Measurements from ENCODE around the gene ITPK1. TPM values are rescaled to one million over a fixed set of nuclear protein-coding genes. Genes with fewer than 3 reads are reported as not detected.

The ITPK1 gene
- total and polyA plus RNA-seq, 2 experiments from 2014 or later = 35.9 to 101 TPM

DNA sequence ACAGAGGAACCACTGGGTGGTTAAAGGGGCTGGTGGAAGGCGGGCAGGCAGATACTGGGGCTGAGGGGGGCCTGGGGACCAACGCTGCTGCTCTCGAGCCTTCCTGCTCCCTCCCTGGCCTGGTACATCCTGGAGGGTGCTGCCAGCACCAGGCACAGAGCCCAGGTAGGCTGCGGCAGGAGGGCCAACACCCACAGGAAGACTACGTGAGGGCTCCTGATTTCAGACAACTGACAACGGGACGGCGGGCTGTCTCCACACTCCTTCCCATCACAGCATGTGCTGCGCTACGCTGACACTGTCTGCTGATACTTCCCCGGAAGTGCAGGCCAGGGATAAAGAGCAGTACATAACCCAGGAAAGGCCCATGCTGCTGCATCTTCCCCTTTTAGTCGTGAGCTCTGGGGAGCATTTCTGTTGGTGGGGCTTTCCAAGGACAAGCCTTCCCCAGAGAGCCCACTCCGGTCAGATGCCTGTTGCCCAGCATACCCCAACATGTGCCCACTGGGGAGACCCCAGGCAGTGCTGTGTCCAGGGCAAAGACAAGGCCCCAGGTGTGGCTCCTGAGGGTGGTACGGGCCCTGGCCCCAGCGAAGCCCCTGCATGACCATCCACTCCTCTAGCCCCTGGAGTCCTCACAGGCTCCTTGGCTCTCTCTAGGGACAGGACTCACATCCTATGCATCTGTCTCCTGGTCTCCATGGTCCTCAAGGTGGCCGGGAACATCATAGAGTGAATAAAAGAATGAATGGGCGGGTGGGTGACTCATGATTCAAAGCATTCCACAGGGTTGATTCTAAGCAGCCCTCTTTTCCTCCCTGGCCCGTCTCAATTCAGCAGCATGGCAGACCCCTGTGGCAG, 154.8 kb downstream of the ITPK1 start:
- Mint-ChIP-seq H3K4me3 (no peak overlapping the region), H3K9me3 (0 out of 3 replicates have a peak, but pooled peaks cover 5% of the 10 kb centered on the region), H3K27me3 (ENCODE audit: insufficient read depth, low read depth, poor library complexity) (peaks cover 13% of the 10 kb centered on the region), H3K36me3 (ENCODE audit: low read depth) (peaks cover 32% of the 10 kb centered on the region), H3K4me1 (peaks cover 22% of the 10 kb centered on the region), H3K27ac (no peak overlapping the region)
- TF ChIP-seq ZNF331 (CRISPR knock-in tag; IDR thresholded peaks at IDR 0.05; ENCODE audit: low read depth) (no peak), EZH2phosphoT487 (IDR thresholded peaks at IDR 0.05; ENCODE audit: unreplicated experiment) (no peak), ZNF114 (CRISPR knock-in tag; IDR thresholded peaks at IDR 0.05) (no peak), EZH2 (IDR thresholded peaks at IDR 0.05; ENCODE audit: low read depth, unreplicated experiment) (no peak), CREB1 (CRISPR knock-in tag; IDR thresholded peaks at IDR 0.05; ENCODE audit: low read depth) (no peak), NANOG (IDR thresholded peaks at IDR 0.05; ENCODE audit: borderline replicate concordance) (no peak), POLR2AphosphoS5 (IDR thresholded peaks at IDR 0.05; ENCODE audit: low read depth) (no peak), JUNB (IDR thresholded peaks at IDR 0.05; ENCODE audit: unreplicated experiment) (no peak)
- TF ChIP-seq, protein P1, sequence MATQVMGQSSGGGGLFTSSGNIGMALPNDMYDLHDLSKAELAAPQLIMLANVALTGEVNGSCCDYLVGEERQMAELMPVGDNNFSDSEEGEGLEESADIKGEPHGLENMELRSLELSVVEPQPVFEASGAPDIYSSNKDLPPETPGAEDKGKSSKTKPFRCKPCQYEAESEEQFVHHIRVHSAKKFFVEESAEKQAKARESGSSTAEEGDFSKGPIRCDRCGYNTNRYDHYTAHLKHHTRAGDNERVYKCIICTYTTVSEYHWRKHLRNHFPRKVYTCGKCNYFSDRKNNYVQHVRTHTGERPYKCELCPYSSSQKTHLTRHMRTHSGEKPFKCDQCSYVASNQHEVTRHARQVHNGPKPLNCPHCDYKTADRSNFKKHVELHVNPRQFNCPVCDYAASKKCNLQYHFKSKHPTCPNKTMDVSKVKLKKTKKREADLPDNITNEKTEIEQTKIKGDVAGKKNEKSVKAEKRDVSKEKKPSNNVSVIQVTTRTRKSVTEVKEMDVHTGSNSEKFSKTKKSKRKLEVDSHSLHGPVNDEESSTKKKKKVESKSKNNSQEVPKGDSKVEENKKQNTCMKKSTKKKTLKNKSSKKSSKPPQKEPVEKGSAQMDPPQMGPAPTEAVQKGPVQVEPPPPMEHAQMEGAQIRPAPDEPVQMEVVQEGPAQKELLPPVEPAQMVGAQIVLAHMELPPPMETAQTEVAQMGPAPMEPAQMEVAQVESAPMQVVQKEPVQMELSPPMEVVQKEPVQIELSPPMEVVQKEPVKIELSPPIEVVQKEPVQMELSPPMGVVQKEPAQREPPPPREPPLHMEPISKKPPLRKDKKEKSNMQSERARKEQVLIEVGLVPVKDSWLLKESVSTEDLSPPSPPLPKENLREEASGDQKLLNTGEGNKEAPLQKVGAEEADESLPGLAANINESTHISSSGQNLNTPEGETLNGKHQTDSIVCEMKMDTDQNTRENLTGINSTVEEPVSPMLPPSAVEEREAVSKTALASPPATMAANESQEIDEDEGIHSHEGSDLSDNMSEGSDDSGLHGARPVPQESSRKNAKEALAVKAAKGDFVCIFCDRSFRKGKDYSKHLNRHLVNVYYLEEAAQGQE (IDR thresholded peaks at IDR 0.05; ENCODE audit: unreplicated experiment) = no peak
- TF ChIP-seq, protein P2, sequence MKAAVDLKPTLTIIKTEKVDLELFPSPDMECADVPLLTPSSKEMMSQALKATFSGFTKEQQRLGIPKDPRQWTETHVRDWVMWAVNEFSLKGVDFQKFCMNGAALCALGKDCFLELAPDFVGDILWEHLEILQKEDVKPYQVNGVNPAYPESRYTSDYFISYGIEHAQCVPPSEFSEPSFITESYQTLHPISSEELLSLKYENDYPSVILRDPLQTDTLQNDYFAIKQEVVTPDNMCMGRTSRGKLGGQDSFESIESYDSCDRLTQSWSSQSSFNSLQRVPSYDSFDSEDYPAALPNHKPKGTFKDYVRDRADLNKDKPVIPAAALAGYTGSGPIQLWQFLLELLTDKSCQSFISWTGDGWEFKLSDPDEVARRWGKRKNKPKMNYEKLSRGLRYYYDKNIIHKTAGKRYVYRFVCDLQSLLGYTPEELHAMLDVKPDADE (IDR thresholded peaks at IDR 0.05) = no peak
- Histone ChIP-seq H3F3A (replicated peaks; ENCODE audit: low read depth) (no peaks in the 10 kb centered on the region), H3K36me3 (ENCODE audit: insufficient read depth) (no peaks in the 10 kb centered on the region), H3K9me2 (ENCODE audit: insufficient read depth) (no peaks in the 10 kb centered on the region), H3K79me2 (replicated peaks; ENCODE audit: insufficient read depth) (peaks cover 14% of the 10 kb centered on the region), H3K4me3 (no peak overlapping the region), H3K27me3 (ENCODE audit: insufficient read depth) (no peaks in the 10 kb centered on the region), H3K4me2 (no peak overlapping the region), H2AFZ (no peak overlapping the region), H4K20me1 (replicated peaks; ENCODE audit: insufficient read depth) (peaks cover 15% of the 10 kb centered on the region), H3K4me1 (ENCODE audit: insufficient read depth) (no peaks in the 10 kb centered on the region; the same call in 1 of the 2 replicates), H3K27ac (ENCODE audit: low read depth) (no peak overlapping the region)
- ATAC-seq = no peak
- DNase-seq (ENCODE audit: low spot score) = no peak

Measured in GM23338 (cell line).